ENCODE measurements around the gene PER3. TPM values are rescaled to one million over a fixed set of nuclear protein-coding genes. Genes with fewer than 3 reads are reported as not detected.

PER3 gene
- polyA plus RNA-seq, 2 of the 4 experiments (the other 2 are of a cell fraction), result 1.9 to 3.7 TPM

GRCh38 chr1:7850786-7851185 lies 66.7 kb downstream of the PER3 start (continued):
- TF ChIP-seq POLR2AphosphoS2 (conservative IDR thresholded peaks at IDR 0.05; ENCODE audit: low read length) (no peak), EHF (CRISPR knock-in tag; IDR thresholded peaks at IDR 0.05) (no peak), FOSB (CRISPR knock-in tag; IDR thresholded peaks at IDR 0.05) (no peak), USF2 (IDR thresholded peaks at IDR 0.05) (no peak)

GRCh38 chr1:7852804-7853683 lies 69.0 kb downstream of the PER3 start, which contains the start of gene UTS2:
UTS2 (minus strand) TSS chr1:7853065; CDS start chr1:7853003, 62 bp downstream.
- no peak within 1 kb of the TSS for H3K27ac ChIP-seq
- H3K4me3 ChIP-seq, result no peak within 1 kb of the TSS
- ChIA-PET POLR2A (no interaction called here), CTCF (interaction anchor here (0.6 kb wide), 1 partner anchor 54 kb away, joined by 3 read pairs; no protein-coding TSS in a partner anchor)
- ATAC-seq, result no peak
- no peak for DNase-seq (ENCODE audit: low read depth in 1 of 2, low spot score in 1 of 2)
- H3K9me3 ChIP-seq, result no peaks in the 10 kb centered on the region
- H3K4me1 ChIP-seq, result no peaks in the 10 kb centered on the region
- no peak for TF ChIP-seq MYC (IDR thresholded peaks at IDR 0.05; ENCODE audit: borderline replicate concordance, low read length)
- TF ChIP-seq E2F6 (IDR thresholded peaks at IDR 0.05; ENCODE audit: borderline replicate concordance, low read depth), result no peak
- TF ChIP-seq BHLHE40 (IDR thresholded peaks at IDR 0.05; ENCODE audit: low read depth, low read length), result no peak
- no peak for TF ChIP-seq FOSB (CRISPR knock-in tag; IDR thresholded peaks at IDR 0.05)
- no peak for FAIRE-seq
- WGBS (ENCODE audit: missing lambda C conversion rate), result 84% methylated on average over 10 of the region's 10 CpGs
- H3K4me2 ChIP-seq, result no peak within 1 kb of the TSS

GRCh38 chr1:7853684-7854026 lies 69.6 kb downstream of the PER3 start:
- DNase-seq (ENCODE audit: low read depth in 1 of 2, low spot score in 1 of 2) (no peak), ATAC-seq (no peak), FAIRE-seq (no peak)
- Histone ChIP-seq H3K4me3 (no peak overlapping the region), H3K4me2 (no peak overlapping the region), H3K27ac (no peak overlapping the region), H3K9me3 (no peaks in the 10 kb centered on the region), H3K4me1 (no peaks in the 10 kb centered on the region)
- 75% methylated on average over 7 of the region's 7 CpGs for WGBS (ENCODE audit: missing lambda C conversion rate)
- ChIA-PET POLR2A (no interaction called here), CTCF (no interaction called here)
- no peak for TF ChIP-seq HEYL (CRISPR knock-in tag; IDR thresholded peaks at IDR 0.05)
- TF ChIP-seq RNF2 (IDR thresholded peaks at IDR 0.05; ENCODE audit: borderline replicate concordance, low read depth), result no peak
- no peak for TF ChIP-seq POLR2A (IDR thresholded peaks at IDR 0.05; ENCODE audit: low read length)
- TF ChIP-seq CHD2 (IDR thresholded peaks at IDR 0.05; ENCODE audit: low read length, partially characterized antibody), result no peak
- no peak for TF ChIP-seq FOSL2 (IDR thresholded peaks at IDR 0.05)
- no peak for TF ChIP-seq FOSL2 (CRISPR knock-in tag; IDR thresholded peaks at IDR 0.05)
- no peak for TF ChIP-seq EHF (CRISPR knock-in tag; IDR thresholded peaks at IDR 0.05)
- no peak for TF ChIP-seq REST (IDR thresholded peaks at IDR 0.05)
- TF ChIP-seq ATOH8 (CRISPR knock-in tag; IDR thresholded peaks at IDR 0.05; ENCODE audit: low read depth), result no peak
- TF ChIP-seq FOSB (CRISPR knock-in tag; IDR thresholded peaks at IDR 0.05), result no peak
- no peak for TF ChIP-seq MAZ (IDR thresholded peaks at IDR 0.05; ENCODE audit: borderline replicate concordance, low read depth, low read length)
- no peak for TF ChIP-seq USF2 (IDR thresholded peaks at IDR 0.05)
- no peak for TF ChIP-seq ZFP36 (IDR thresholded peaks at IDR 0.05; ENCODE audit: borderline replicate concordance, partially characterized antibody)
- TF ChIP-seq HES2 (IDR thresholded peaks at IDR 0.05), result no peak
- no peak for TF ChIP-seq SREBF2 (IDR thresholded peaks at IDR 0.05)
- no peak for TF ChIP-seq POLR2AphosphoS2 (conservative IDR thresholded peaks at IDR 0.05; ENCODE audit: low read length)
- no peak for TF ChIP-seq FOXS1 (CRISPR knock-in tag; IDR thresholded peaks at IDR 0.05)
- TF ChIP-seq NFE2L2 (conservative IDR thresholded peaks at IDR 0.05; ENCODE audit: low read length), result no peak
